Stimulated activated naive B cell treated with anti-CD40 and anti-IgM and Interleukin-4, amounts not matched to agents 10 μg/mL and 1 μg/mL and 100 μg/mL, for 72 hours (primary cell): ENCODE measurements around the gene TRIM4.

Experiments used
- ATAC-seq, 2 donors: fragments of 150-1000 bp; cut with Tn5 transposase; replicated peaks; 2 replicates each; pipeline ENCODE4 v1.10.0; 2021; ENCODE audit warnings: moderate library complexity in 1 of 2
- DNase-seq: peaks from one replicate; pipeline ENCODE4 v3.0.0; 2021
- H3K27ac Mint-ChIP-seq: one replicate; pipeline ENCODE4 v1.8.0; 2022; ENCODE audit warnings: mild to moderate bottlenecking, mixed read lengths
- H3K27me3 Mint-ChIP-seq, 2 donors: one replicate each; pipeline ENCODE4 v1.8.0; 2022; ENCODE audit warnings: mixed read lengths in 2 of 2
- H3K36me3 Mint-ChIP-seq, 2 donors: one replicate each; pipeline ENCODE4 v1.8.0; 2022; ENCODE audit warnings: mixed read lengths in 2 of 2, mild to moderate bottlenecking in 1 of 2
- H3K4me1 Mint-ChIP-seq, 2 donors: one replicate each; pipeline ENCODE4 v1.8.0; 2022; ENCODE audit warnings: mixed read lengths in 2 of 2, mild to moderate bottlenecking in 1 of 2
- H3K4me3 Mint-ChIP-seq, 2 donors: one replicate each; pipeline ENCODE4 v1.8.0; 2022; ENCODE audit warnings: mild to moderate bottlenecking in 2 of 2, mixed read lengths in 2 of 2, moderate library complexity in 1 of 2
- H3K9me3 Mint-ChIP-seq, 2 donors: one replicate each; pipeline ENCODE4 v1.8.0; 2022; ENCODE audit warnings: mixed read lengths in 2 of 2, mild to moderate bottlenecking in 1 of 2

Gene TRIM4

GRCh38 chr7:99930376-99930775 lies 11.0 kb upstream of the TRIM4 start:
- H3K9me3 Mint-ChIP-seq, result no peaks in the 10 kb centered on the region
- no peak overlapping the region for H3K27ac Mint-ChIP-seq
- DNase-seq (no peak), ATAC-seq (no peak)
- H3K4me1 Mint-ChIP-seq, result peaks cover 8 to 9% of the 10 kb centered on the region in 2 donors
- no peaks in the 10 kb centered on the region for H3K36me3 Mint-ChIP-seq
- H3K4me3 Mint-ChIP-seq, result no peak overlapping the region
- H3K27me3 Mint-ChIP-seq, result peaks cover 81 to 85% of the 10 kb centered on the region in 2 donors

DNA sequence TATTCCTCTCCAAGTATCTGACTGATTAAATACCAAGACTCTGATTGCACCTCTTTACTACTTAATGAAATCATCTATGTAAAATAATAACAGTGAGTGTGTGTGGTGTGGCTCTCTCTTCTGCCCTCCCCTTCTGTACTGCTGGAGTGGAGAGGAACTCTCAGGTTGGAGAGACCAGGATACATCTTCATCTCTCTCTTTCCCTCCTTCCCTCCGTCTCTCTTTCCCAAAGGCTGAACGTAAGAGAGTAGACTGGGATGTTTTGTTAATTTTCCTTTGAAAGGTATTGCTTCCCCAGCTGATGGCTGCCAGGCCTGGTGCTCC lies 10.4 kb upstream of the TRIM4 start:
- H3K9me3 Mint-ChIP-seq, result no peaks in the 10 kb centered on the region
- peaks cover 74 to 78% of the 10 kb centered on the region in 2 donors for H3K27me3 Mint-ChIP-seq
- peaks cover 8 to 9% of the 10 kb centered on the region in 2 donors for H3K4me1 Mint-ChIP-seq
- H3K4me3 Mint-ChIP-seq, result peak overlapping the region in 1 of 2 donors; percentile 66
- DNase-seq (no peak), ATAC-seq (peak in 1 of 2 donors; percentile 12)
- H3K36me3 Mint-ChIP-seq, result no peaks in the 10 kb centered on the region
- no peak overlapping the region for H3K27ac Mint-ChIP-seq

DNA sequence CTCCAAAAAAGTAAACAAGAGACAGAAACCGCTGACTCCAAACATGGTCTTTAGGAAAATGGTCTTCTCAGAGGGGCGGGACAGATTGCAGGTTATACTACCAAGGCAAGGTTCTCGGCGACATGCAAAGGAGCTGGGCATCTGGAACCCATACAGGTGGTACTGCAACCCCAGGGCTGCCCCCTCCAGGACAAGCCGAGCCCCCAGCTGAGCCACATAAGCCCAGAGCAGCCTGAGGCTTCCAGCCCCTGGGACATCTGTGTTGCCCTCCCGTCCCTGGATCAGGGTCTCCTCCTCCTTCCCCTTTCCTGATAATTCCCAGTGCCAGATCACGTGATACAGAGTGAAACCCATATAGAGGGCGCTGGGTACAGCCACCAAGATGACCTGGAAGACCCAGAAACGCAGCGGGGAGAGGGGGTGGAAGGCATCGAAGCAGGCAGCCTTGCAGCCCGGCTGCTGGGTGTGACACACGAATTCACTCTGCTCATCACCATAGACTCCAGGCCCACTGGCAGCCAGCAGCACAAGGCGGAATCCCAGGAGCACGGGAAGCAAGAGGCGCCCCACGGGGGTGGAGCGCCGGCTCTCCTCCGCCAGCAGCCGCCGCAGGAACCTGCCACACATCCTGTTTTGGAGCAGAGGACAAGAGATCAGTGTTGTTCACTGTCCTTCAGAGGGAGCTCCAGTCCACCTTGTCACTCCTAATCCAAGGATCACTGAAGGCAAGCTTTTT lies 9.8 kb upstream of the TRIM4 start, which contains the start of gene GJC3:
GJC3 (minus strand) TSS at position 627 of the 736 bp plus-strand sequence; CDS start at position 627, 0 bp downstream.
- H3K27ac Mint-ChIP-seq, result no peak within 1 kb of the TSS
- H3K27me3 Mint-ChIP-seq, result peaks cover 69 to 73% of the 10 kb centered on the region in 2 donors
- ATAC-seq (peak; percentile 36 to 66), DNase-seq (no peak)
- H3K4me3 Mint-ChIP-seq, result peak within 1 kb of the TSS; percentile 66 to 68
- peaks cover 8 to 9% of the 10 kb centered on the region in 2 donors for H3K4me1 Mint-ChIP-seq
- H3K9me3 Mint-ChIP-seq, result no peaks in the 10 kb centered on the region
- H3K36me3 Mint-ChIP-seq, result no peaks in the 10 kb centered on the region

DNA sequence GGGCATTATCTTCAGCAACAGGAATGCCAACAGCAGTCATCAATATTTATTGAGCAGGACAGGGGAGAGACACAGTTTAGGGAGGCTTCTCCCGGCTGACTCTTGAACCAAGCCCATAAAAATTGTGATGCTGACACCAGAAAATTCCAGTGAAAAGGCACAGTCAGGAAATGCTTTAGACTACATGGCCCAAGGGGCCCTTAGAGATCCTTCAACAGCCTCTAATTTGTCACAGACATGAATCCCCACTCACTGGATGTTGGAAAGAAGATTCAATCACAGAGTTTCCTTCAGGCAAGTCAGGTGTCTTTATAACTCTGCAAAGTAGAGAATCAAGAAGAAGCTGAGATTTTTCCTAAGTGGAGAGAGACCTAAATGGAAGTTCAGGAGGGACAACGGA lies 8.9 kb upstream of the TRIM4 start:
- DNase-seq, result no peak
- Mint-ChIP-seq H3K4me1 (peaks cover 8 to 9% of the 10 kb centered on the region in 2 donors), H3K27me3 (peaks cover 59 to 63% of the 10 kb centered on the region in 2 donors), H3K36me3 (no peaks in the 10 kb centered on the region), H3K27ac (no peak overlapping the region), H3K9me3 (no peaks in the 10 kb centered on the region), H3K4me3 (no peak overlapping the region)
- ATAC-seq, result no peak

- Mint-ChIP-seq H3K4me3 (no peak overlapping the region), H3K9me3 (no peaks in the 10 kb centered on the region)
Observed at GRCh38 chr7:99927536-99927935, 8.2 kb upstream of the TRIM4 start.

GRCh38 chr7:99926321-99926720 lies 7.0 kb upstream of the TRIM4 start:
- no peak for DNase-seq
- H3K36me3 Mint-ChIP-seq, result peaks cover 12 to 14% of the 10 kb centered on the region in 2 donors
- ATAC-seq, result no peak
- peaks cover 49% of the 10 kb centered on the region in 2 donors for H3K27me3 Mint-ChIP-seq
- H3K27ac Mint-ChIP-seq, result no peak overlapping the region
- H3K4me3 Mint-ChIP-seq, result no peak overlapping the region
- H3K9me3 Mint-ChIP-seq, result no peaks in the 10 kb centered on the region
- peaks cover 8 to 9% of the 10 kb centered on the region in 2 donors for H3K4me1 Mint-ChIP-seq

More at GRCh38 chr7:99927536-99927935, 8.2 kb upstream of the TRIM4 start:
- H3K4me1 Mint-ChIP-seq, result peaks cover 8 to 9% of the 10 kb centered on the region in 2 donors
- H3K36me3 Mint-ChIP-seq, result peaks cover 2 to 4% of the 10 kb centered on the region in 2 donors
- H3K27ac Mint-ChIP-seq, result no peak overlapping the region
- DNase-seq (no peak), ATAC-seq (no peak)
- H3K27me3 Mint-ChIP-seq, result peaks cover 57 to 58% of the 10 kb centered on the region in 2 donors

DNA sequence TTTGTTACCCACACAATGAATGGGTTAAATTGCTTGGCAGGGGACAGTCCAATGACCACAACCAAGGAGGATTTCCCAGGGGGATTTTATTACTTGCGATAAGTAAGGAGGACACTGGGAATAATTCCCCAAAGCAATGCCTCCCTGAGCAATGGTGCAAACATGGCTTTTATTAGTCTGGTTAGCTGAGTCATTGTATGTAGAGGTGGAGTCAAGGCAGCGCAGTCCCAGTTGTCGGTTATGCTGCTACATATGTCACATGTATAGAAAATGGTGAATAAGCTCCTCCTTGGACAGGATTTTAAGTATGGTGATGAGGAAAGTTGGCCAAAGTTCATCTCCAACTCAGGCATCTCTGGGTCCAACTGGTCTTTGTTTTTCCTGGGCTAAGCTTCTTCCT lies 3.9 kb upstream of the TRIM4 start:
- H3K36me3 Mint-ChIP-seq, result peaks cover 23 to 27% of the 10 kb centered on the region in 2 donors
- DNase-seq, result no peak
- H3K4me3 Mint-ChIP-seq, result no peak overlapping the region
- no peak overlapping the region for H3K27ac Mint-ChIP-seq
- ATAC-seq, result no peak
- H3K4me1 Mint-ChIP-seq, result peaks cover 6 to 9% of the 10 kb centered on the region in 2 donors
- H3K27me3 Mint-ChIP-seq, result peaks cover 23% of the 10 kb centered on the region in 2 donors
- no peaks in the 10 kb centered on the region for H3K9me3 Mint-ChIP-seq

DNA sequence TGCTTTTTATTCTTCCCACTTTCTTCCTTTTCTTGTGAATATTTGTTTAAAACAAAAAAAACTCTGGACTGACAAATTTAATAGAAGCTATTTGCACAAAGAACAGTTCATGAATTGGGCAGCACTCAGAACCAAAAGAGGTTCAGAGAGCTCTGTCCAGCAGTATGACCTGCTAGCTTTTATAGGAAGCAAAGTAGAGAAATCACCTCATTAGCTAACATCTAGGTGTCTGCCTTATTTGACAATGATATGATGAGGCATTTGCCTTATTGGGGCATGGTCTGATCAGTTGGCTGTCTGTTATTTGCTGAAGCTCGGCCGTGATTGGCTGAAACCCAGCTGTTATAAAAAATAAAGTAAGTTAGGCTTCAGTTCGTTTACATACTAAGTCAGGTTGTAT lies 819 bp upstream of the TRIM4 start:
- H3K27ac Mint-ChIP-seq, result peak overlapping the region; percentile 98
- H3K4me1 Mint-ChIP-seq, result peaks cover 25 to 34% of the 10 kb centered on the region in 2 donors
- DNase-seq (no peak), ATAC-seq (no peak)
- H3K27me3 Mint-ChIP-seq, result no peaks in the 10 kb centered on the region
- H3K36me3 Mint-ChIP-seq, result peaks cover 36 to 42% of the 10 kb centered on the region in 2 donors
- no peaks in the 10 kb centered on the region for H3K9me3 Mint-ChIP-seq
- peak overlapping the region; percentile 96 for H3K4me3 Mint-ChIP-seq

GRCh38 chr7:99919814-99920112 lies 433 bp upstream of the TRIM4 start:
- Mint-ChIP-seq H3K27me3 (no peaks in the 10 kb centered on the region), H3K4me3 (peak overlapping the region; percentile 96), H3K4me1 (peaks cover 26 to 38% of the 10 kb centered on the region in 2 donors)

GRCh38 chr7:99910976-99911375 lies 8.4 kb downstream of the TRIM4 start:
- DNase-seq (no peak), ATAC-seq (no peak)
- no peak overlapping the region for H3K27ac Mint-ChIP-seq
- no peaks in the 10 kb centered on the region for H3K27me3 Mint-ChIP-seq
- H3K4me3 Mint-ChIP-seq, result no peak overlapping the region
- peaks cover 19 to 32% of the 10 kb centered on the region in 2 donors for H3K4me1 Mint-ChIP-seq
- H3K9me3 Mint-ChIP-seq, result no peaks in the 10 kb centered on the region
- H3K36me3 Mint-ChIP-seq, result peaks cover 27 to 64% of the 10 kb centered on the region in 2 donors

More at GRCh38 chr7:99919814-99920112, 433 bp upstream of the TRIM4 start:
- Mint-ChIP-seq H3K9me3 (no peaks in the 10 kb centered on the region), H3K27ac (peak overlapping the region; percentile 98), H3K36me3 (peaks cover 36 to 45% of the 10 kb centered on the region in 2 donors)
- no peak for ATAC-seq
- no peak for DNase-seq

- Mint-ChIP-seq H3K27ac (no peak overlapping the region), H3K4me1 (peaks cover 0 to 6% of the 10 kb centered on the region in 2 donors), H3K9me3 (peaks cover 1 to 4% of the 10 kb centered on the region in 2 donors), H3K4me3 (no peak overlapping the region), H3K27me3 (no peaks in the 10 kb centered on the region), H3K36me3 (peaks cover 63 to 68% of the 10 kb centered on the region in 2 donors)
- DNase-seq, result no peak
- ATAC-seq, result no peak
Observed at GRCh38 chr7:99901581-99901980, 17.7 kb downstream of the TRIM4 start.

GRCh38 chr7:99899830-99900519 lies 19.4 kb downstream of the TRIM4 start:
- H3K27me3 Mint-ChIP-seq, result no peaks in the 10 kb centered on the region
- H3K9me3 Mint-ChIP-seq, result peaks cover 1 to 4% of the 10 kb centered on the region in 2 donors
- peaks cover 0 to 6% of the 10 kb centered on the region in 2 donors for H3K4me1 Mint-ChIP-seq
- H3K27ac Mint-ChIP-seq, result no peak overlapping the region
- ATAC-seq (no peak), DNase-seq (no peak)
- H3K4me3 Mint-ChIP-seq, result no peak overlapping the region
- H3K36me3 Mint-ChIP-seq, result peaks cover 60% of the 10 kb centered on the region in 2 donors

GRCh38 chr7:99898836-99899235 lies 20.5 kb downstream of the TRIM4 start:
- Mint-ChIP-seq H3K4me1 (peaks cover 0 to 6% of the 10 kb centered on the region in 2 donors), H3K27ac (no peak overlapping the region), H3K4me3 (no peak overlapping the region)

GRCh38 chr7:99898023-99898357 lies 21.3 kb downstream of the TRIM4 start:
- H3K4me1 Mint-ChIP-seq, result peaks cover 0 to 6% of the 10 kb centered on the region in 2 donors
- no peak overlapping the region for H3K4me3 Mint-ChIP-seq
- DNase-seq (no peak), ATAC-seq (no peak)
- no peaks in the 10 kb centered on the region for H3K27me3 Mint-ChIP-seq
- H3K36me3 Mint-ChIP-seq, result peaks cover 51 to 53% of the 10 kb centered on the region in 2 donors
- no peak overlapping the region for H3K27ac Mint-ChIP-seq
- H3K9me3 Mint-ChIP-seq, result peaks cover 1 to 4% of the 10 kb centered on the region in 2 donors

More at GRCh38 chr7:99898836-99899235, 20.5 kb downstream of the TRIM4 start:
- ATAC-seq (no peak), DNase-seq (no peak)
- peaks cover 54 to 61% of the 10 kb centered on the region in 2 donors for H3K36me3 Mint-ChIP-seq
- H3K27me3 Mint-ChIP-seq, result no peaks in the 10 kb centered on the region
- peaks cover 1 to 4% of the 10 kb centered on the region in 2 donors for H3K9me3 Mint-ChIP-seq
